Stimulated activated CD8-positive, alpha-beta memory T cell treated with anti-CD3 and anti-CD28 coated beads, Interleukin-4, amount 100 ng/mL, for 48 hours (primary cell): Measurements from ENCODE around the gene MARK3.
A peak's percentile ranks its signal among the peaks of the same experiment; 100 is the strongest.
"Not testable (repeated sequence)": the region's sequence is repeated elsewhere in the genome, so short reads cannot be mapped to it uniquely, and the experiment has no call there.

Experiments
- DNase-seq: peaks from one replicate; pipeline ENCODE4 v3.0.0-alpha.2; 2020

Gene MARK3

GRCh38 chr14:103385152-103385928, at the start of gene MARK3:
TSS of gene MARK3 (plus strand) at chr14:103385415. CDS start at chr14:103386030, 615 bp downstream.
- peak; percentile 97 for DNase-seq

DNA sequence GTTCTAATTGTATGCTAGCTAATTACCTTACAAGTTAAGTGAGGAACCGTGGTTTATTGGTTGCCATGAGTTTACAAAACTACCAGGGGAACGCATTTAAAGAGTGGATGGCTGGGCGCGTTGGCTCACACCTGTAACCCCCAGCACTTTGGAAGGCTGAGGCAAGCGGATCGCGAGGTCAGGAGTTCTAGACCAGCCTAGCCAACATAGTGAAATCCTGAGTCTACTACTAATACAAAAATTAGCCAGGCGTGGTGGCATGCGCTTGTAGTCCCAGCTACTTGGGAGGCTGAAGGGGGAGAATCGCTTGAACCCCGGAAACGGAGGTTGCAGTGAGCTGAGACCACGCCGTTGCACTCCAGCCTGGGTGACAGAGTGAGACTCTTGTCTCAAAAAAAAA, 49.0 kb upstream of the MARK3 start:
- DNase-seq = no peak

DNA sequence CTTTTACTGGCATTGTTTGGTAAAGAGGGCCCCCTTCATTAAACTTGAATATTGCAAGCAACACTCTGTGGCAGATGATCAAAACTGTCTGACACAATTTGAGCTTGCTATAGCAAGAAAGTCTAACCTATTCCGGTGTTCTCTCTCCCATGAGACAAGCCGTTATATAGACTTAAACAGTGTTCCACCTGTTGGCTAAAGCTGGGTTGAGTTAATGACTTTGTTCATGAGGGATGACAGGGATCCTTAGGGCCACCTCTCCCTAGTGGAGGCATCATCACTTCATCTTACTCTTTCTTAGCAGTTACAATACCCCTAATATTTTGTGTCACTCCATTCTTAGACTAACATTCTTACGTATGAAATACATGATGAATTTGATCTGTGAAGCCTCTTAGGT, 47.4 kb upstream of the MARK3 start:
- DNase-seq = no peak

DNA sequence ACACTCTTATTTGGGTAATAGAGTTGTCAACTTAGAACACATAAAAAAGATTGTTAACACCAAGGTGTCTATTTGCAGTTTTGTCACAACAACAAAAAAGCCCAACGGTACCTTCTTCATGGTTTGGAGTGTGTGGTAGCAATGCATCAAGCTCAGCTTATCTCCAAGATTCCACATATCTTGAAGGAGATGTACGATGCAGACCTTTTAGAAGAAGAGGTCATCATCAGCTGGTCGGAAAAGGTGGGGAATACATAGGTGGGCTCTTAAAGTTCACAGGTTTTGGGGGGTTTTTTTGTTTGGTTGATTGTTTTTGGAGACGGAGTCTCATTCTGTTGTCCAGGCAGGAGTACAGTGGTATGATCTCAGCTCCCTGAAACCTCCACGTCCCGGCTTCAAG, 45.7 kb upstream of the MARK3 start:
- no peak for DNase-seq

DNA sequence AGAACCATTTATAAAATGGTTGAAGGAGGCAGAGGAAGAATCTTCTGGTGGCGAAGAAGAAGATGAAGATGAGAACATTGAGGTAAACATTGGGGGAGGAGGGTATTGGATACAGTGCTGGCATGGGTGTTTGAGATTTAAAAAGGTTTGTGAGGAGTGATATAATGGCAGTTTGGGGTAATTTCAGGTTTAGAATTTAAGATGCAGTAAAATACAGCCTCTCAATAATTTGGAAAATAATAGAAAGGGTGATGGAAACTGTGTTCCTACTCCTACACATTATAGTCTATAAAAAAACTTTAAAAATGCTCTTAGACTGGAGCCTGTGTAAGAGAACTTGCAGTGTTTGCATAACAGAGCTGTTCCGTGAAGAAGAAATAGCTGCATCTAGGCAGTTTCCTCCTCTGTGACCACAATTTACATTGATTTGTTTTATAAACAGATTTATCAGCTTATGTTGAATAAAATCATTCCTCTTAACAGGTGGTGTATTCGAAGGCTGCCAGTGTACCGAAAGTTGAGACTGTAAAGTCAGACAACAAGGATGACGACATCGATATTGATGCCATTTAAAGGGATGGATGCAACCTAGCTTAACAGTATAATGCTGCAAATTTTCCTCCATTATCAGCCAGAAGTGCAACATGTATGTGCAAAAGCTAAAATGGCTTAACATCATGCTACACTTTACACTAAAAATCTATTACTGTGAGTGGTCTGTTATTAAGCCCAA, 44.6 kb upstream of the MARK3 start:
- no peak for DNase-seq

DNA sequence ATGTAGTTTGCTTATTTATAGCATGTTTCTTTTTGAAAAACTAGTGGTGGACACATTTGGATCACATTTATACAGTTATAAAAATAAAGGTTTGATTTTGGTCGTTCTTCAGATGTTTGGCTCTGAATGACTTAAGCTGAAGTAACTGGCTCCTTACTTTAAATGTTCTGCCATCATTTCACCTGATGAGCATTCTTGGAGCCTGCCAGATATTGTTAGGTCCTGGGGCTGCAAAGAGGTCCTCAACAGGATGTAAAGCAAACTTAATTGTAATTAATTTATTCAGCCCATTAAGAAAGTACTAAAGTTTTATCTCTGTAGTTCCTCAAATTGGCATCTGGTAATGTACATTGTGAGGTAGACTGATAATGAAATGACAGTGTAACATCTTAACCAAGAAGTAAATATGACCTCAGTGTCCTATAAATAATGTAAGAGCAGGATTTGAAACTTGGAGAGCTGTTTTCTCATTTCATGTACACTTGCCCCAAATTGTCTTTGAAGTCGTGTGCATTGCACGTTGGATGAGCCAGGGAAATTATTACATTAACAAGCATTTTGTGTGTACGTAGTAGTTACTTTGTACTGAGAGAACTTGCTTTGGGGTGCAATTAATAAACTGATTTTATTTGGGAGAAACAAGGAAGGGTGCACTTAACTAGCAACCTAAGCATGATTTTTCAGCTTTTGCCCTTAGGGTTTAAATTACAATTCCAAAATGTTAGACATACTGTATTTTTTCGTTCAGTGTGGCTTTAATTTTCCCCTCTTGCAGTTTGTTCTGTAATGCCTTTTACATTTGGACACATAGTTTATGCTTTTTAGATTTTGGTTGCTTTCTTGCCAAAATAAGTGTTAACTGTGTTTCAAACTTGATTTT, 43.7 kb upstream of the MARK3 start:
- DNase-seq = no peak

- DNase-seq = no peak
Observed at GRCh38 chr14:103343164-103343879, 41.9 kb upstream of the MARK3 start.

DNA sequence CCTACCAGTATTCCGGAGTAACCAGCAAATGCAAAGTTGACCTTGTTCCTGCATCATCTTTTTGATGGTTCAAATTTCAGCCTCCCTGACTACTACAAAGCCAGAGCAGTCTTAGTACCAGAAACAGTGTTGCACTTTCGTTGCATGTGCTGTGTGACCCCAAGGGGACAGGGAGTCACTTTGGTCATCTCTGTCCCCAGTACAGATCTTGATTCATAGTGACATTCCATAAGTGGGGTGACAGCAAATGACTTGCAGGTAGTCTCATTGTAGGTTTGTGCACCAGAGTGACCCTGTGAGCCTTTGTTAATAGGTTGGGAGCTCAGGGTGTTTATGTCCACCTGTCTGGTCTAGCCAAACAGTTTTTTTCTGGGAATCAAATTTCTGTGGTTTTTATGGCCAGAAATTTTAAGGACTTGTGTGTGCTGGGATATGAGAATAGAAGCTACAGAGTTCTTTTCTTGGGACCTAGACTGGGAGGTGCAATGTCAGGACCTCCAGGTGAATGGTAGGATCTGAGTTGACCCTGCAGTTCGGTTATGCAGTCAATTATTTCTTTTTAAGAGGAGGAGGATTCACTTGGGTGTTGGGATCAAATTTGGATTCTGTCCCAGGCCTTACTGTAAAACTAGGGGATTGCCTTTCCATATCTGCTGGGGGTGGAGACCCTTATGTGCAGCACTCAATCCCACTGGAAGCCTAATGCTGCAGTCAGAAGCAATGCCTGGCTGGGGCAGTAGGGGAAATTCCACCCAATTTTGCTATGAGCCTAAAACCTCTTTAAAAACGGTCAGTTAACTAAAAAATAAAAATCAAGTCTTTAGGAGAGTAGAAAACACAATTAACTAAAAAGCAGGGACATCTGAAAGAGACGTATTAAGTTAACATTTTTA, 41.1 kb upstream of the MARK3 start:
- no peak for DNase-seq

- DNase-seq = no peak
Observed at GRCh38 chr14:103346286-103346685, 38.9 kb upstream of the MARK3 start.

DNA sequence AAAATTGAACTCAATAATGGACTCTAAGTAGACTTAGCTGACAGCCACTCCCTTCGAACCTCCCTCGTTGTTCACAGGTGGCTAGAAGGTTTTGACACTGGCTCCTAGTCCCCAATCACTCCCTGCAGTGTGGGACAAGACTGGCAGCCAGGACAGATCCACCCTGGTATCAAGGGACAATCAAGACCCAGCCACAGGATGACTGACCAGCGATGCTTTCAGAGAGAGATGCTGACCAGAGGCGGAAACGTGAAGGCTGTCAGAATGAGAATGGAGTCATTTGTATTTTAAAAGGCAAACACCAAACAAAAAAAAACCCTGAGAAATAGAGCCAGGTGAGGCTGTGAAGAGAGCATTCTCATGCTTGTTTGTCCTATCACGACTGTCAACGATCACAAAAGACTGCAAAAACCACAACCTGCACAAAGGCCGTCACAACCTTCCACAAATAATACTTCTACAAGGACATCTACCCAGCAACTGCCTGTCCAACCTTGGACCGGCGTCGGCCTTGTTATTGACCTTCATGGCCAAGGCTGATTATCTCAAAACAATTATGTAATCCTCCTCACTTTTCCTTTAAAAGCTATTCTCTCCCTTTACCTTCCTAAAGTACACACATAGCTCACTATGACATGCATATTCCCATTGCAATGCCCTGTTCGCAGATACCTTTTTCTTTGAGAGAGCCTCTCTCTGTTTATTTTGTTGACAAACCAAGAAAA, 38.0 kb upstream of the MARK3 start:
- DNase-seq = no peak

- no peak for DNase-seq
Observed at GRCh38 chr14:103348154-103348553, 37.1 kb upstream of the MARK3 start.

DNA sequence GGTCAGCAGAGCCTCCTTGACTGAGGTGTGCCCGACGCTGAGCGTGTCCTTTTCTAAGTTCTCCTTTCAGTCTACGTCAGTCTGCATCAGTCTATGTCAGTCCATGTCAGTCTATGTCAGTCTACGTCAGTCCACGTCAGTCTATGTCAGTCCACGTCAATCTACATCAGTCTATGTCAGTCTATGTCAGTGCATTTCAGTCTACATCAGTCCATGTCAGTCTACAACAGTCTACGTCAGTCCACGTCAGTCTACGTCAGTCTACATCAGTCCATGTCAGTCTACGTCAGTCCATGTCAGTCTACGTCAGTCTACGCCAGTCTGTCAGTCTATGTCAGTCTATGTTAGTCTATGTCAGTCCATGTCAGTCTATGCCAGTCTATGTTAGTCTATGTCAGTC, 35.2 kb upstream of the MARK3 start:
- no peak for DNase-seq

DNA sequence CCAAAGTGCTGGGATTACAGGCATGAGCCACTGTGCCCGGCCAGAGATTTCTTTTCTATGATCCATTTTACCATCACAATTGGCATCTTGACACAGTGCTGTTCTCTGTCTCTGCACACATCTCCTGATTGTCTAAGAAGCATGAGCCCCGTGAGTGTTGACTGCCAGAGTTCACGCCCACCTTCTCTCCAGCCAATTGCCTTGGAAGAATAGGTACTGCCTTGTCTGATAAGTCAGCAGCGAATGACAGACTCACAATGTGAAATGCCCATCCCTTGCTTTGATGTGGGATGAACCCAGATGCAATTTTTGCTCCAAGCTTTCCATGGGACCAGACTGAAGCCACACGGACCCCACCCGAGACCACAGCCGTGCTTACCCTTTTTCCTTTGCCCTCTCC, 31.9 kb upstream of the MARK3 start:
- DNase-seq = no peak

GRCh38 chr14:103354141-103354540, 31.1 kb upstream of the MARK3 start:
- no peak for DNase-seq

- no peak for DNase-seq
Observed at GRCh38 chr14:103356024-103356682, 29.1 kb upstream of the MARK3 start.

GRCh38 chr14:103357552-103357951, 27.7 kb upstream of the MARK3 start:
- not testable (repeated sequence) for DNase-seq

GRCh38 chr14:103360548-103360947, 24.7 kb upstream of the MARK3 start:
- DNase-seq = no peak

DNA sequence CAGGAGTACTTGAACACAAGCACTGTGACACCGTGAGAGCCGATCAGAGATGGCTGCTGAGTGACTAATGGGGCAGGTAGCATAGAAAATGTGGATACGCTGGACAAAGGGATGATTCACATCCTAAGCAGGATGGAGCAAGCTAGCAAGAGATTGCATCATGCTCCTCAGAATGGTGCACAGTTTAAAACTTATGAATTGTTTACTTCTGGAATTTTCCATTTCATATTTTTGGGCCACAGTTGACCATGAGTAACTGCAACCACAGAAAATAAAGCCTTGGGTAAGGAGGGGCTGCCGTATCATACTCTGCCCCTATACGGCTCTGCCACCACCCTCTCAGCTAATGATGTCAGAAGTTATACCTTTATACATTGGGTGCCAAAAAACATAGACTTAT, 23.3 kb upstream of the MARK3 start:
- DNase-seq = no peak

- DNase-seq = no peak
Observed at GRCh38 chr14:103362780-103363179, 22.4 kb upstream of the MARK3 start.

DNA sequence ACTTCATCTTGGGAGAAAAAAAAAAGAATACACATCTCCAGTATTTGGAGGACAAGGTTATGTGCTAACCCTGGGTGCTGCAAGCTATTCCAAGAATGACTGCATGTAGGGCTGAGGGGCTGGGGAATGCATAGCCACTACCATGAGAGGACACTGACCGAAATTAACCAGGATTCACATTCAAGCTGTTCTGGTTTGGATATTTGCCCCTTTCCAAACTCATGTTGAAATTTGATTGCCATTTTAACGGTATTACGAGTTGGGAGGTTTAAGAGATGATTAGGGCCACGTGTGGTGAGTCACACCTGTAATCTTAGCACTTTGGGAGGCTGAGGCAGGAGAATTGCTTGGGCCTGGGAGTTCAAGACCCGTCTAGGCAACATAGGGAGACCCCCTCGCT, 18.5 kb upstream of the MARK3 start:
- no peak for DNase-seq
